Erythroblast (primary cell): ENCODE results near the gene GHR.
"Not testable (repeated sequence)": the region's sequence is repeated elsewhere in the genome, so short reads cannot be mapped to it uniquely, and the experiment has no call there.

Experiments
- DNase-seq, 2 experiments: peaks; one replicate each; lab custom pipeline; 2025; lab: John Stamatoyannopoulos, UW
- GATA1 ChIP-seq: IDR thresholded peaks from 2 replicates; pipeline ENCODE4 v1.6.1; 2011; ENCODE audit warnings: low read depth, mild to moderate bottlenecking, control low read depth, low read length, moderate library complexity
- POLR2A ChIP-seq: IDR thresholded peaks from 2 replicates; pipeline ENCODE4 v1.6.1; 2011; ENCODE audit warnings: mild to moderate bottlenecking, low read length

Gene GHR

GRCh38 chr5:42720251-42720650, 297.0 kb downstream of the GHR start:
- DNase-seq, result no peak
- no peak for TF ChIP-seq POLR2A
- no peak for TF ChIP-seq GATA1

- no peak for DNase-seq
- TF ChIP-seq GATA1, result no peak
- no peak for TF ChIP-seq POLR2A
Measured at GRCh38 chr5:42721484-42721883, 298.2 kb downstream of the GHR start.

- DNase-seq, result not testable (repeated sequence)
Measured at GRCh38 chr5:42734531-42735058, 311.4 kb downstream of the GHR start.

GRCh38 chr5:42740920-42741319, 317.7 kb downstream of the GHR start:
- no peak for DNase-seq
- TF ChIP-seq POLR2A (no peak), GATA1 (no peak)

DNA sequence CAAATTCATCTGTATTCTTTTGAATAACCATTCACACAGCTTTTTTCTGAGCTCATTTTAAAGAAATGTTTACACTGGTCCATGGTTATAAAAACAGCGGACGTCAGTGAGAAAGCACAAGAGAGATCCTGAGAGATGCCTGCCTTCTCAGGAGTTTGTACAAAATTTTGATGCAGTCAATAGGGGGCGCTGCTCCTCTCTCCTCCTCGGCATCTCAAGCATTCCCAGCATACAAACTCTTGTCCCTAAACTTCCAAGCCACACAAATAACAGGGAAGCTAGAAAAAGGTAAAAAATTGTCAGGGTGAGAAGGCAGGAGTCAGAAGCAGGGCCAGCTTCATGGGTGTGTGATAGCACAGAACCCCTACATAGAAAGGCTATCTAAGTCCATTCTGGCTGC, 322.2 kb downstream of the GHR start:
- DNase-seq, result peak; percentile 15 to 43

GRCh38 chr5:42745856-42746255, 322.6 kb downstream of the GHR start:
- TF ChIP-seq POLR2A (no peak), GATA1 (no peak)
- DNase-seq, result no peak

More for the DNA sequence above, 322.2 kb downstream of the GHR start:
- TF ChIP-seq GATA1 (no peak), POLR2A (no peak)

GRCh38 chr5:42749020-42749419, 325.8 kb downstream of the GHR start:
- no peak for DNase-seq
- TF ChIP-seq POLR2A (no peak), GATA1 (no peak)

DNA sequence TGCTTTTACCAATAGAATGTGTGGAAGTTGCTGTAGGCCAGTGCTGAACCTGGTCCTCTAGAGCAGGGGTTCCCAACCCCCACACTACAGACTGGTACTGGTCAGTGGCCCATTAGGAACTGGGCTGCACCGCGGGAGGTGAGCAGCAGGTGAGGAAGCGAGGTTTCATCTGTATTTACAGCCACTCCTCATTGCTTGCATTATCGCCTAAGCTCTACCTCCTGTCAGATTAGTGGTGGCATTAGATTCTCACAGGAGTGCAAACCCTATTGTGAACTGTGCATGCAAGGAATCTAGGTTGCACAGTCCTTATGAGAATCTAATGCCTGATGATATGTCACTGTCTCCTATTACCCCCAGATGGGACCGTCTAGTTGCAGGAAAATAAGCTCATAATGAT, 327.3 kb downstream of the GHR start:
- TF ChIP-seq POLR2A (no peak), GATA1 (no peak)
- DNase-seq, result no peak

- DNase-seq, result no peak
- TF ChIP-seq POLR2A, result no peak
- TF ChIP-seq GATA1, result no peak
Measured at GRCh38 chr5:42751044-42751443, 327.8 kb downstream of the GHR start.

DNA sequence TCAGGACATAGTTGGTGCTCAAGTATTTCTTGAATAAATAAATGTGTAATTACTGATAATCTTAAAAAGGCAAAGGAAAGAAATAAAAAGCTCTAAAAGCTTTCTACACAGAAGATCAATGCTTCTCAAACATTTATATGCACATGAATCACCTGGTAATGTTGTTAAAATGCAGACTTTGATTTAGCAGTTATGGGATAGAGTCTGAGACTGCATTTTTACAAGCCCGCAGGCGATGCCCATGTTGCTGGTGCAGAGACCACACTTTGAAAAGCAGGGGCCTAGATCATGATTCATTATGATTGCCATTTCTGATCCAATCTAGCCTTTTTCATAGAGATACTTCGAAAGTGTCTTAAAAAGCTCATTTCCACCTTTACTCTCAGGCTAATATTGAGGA, 329.9 kb downstream of the GHR start:
- no peak for DNase-seq
- TF ChIP-seq GATA1, result no peak
- TF ChIP-seq POLR2A, result no peak

GRCh38 chr5:42756606-42757601, 333.7 kb downstream of the GHR start, which contains the start of gene CCDC152:
TSS of gene CCDC152 (plus strand) at chr5:42756818. CDS start at chr5:42759122, 2,304 bp downstream.
- peak; percentile 17 to 23 for DNase-seq
- TF ChIP-seq POLR2A (peak; percentile 15), GATA1 (no peak)

GRCh38 chr5:42759456-42759855, 336.2 kb downstream of the GHR start:
- no peak for DNase-seq
- TF ChIP-seq POLR2A (no peak), GATA1 (no peak)

DNA sequence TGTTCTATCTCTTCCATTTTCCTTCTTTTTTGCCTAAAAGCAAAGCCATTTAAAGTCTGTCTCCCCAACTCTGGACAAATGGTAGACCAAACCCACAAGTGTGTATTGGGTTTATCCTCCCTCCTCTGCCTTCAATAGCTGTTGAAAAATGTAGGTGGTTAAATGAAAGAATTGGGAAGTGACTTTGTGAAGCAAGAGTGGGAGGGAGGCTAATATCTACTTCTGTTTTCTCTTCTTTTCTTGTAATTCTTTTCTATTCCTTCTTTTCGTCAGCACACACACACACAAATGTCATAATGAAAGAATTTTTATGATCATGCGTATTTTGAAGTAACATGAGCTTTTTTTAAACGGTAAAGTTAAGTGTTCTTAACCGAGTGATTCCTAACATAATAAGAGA, 337.2 kb downstream of the GHR start:
- TF ChIP-seq POLR2A, result no peak
- no peak for TF ChIP-seq GATA1

DNA sequence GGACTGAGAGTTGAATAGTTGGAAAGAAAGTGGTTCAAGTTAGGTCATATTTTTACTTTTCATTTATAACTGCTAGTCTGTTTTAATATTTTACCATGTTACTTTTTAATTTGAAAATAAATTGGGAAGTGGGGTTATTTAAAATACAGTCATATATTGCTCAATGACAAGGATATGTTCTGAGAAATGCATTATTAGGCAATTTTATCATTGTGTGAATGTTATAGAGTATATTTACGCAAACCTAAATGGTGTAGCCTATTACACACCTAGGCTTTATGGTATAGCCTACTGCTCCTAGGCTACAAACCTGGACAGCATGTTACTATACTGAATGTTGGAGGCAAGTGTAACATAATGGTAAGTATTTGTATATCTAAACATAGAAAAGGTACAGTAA, 338.6 kb downstream of the GHR start:
- TF ChIP-seq POLR2A (no peak), GATA1 (no peak)
- DNase-seq, result no peak

More for the DNA sequence above, 337.2 kb downstream of the GHR start:
- no peak for DNase-seq

GRCh38 chr5:42767491-42768105, 344.4 kb downstream of the GHR start:
- DNase-seq, result peak; percentile 2 to 40
- no peak for TF ChIP-seq GATA1
- no peak for TF ChIP-seq POLR2A

DNA sequence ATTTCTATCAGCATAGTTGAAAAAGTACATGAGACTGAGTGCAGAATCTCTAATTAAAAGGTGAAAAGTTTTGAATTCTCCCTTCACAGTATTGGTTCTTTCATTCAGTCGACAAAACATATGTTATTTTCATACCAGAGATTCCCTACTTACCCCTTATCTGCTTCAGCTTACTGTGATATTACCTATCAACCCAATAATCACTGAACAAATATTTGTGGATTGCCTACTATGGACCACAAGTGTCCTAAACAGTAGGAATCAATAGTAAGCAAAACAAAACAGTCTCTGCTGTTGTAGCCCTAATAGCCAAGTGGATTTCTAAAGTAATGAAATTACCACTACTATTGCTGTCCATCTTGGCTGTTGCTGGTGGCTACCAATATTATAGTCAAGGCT, 344.9 kb downstream of the GHR start:
- TF ChIP-seq GATA1 (no peak), POLR2A (no peak)
- DNase-seq, result no peak
